NK-92 (cell line): ENCODE results near the gene CBY1.
A peak's percentile ranks its signal among the peaks of the same experiment; 100 is the strongest.

Source experiments
- DNase-seq: peaks from one replicate; lab custom pipeline; 2025; ENCODE audit not compliant: unreplicated experiment; lab: John Stamatoyannopoulos, UW

CBY1 gene

DNA sequence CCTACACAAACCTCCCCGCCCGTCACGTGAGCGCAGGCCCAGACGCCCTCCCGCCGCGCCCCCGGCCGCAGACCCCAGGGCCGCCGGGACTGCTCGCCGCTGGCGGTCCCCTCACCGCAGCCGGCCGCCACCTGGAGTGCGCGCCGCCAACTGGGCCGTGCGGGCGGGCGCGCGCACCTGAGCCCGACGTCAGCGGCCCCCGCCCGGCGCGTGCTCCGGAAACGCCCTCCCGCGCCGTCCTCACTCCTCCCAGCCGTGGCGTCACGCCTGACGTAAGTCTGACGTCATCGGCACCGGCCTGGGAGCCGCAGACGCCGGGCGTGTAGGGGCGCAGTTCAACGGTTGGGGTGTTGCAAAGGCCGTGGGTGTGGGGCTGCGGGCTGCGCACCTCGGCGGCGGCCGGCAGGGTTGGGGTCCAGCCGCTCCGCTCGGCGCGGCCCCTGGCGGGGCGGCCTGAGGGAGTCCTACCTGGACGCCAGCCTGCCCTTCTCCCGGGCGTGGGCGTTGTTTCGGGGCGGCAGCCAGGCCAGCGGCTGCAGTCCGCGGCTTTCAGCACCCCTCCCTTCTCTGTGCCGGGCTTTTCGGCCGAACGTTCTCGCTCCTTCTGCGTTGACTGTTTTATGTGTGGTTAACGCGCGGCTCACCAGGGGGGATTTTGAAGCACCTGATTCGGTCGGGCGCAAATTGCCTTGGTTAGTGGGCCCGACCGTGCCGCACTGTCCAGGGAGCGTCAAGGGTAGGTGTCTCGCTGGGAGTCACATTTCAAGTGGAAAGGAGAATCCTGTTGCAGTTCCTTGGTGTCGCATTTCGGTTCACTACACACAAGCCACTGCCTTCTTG lies 44.6 kb downstream of the CBY1 start, which contains the start of gene JOSD1:
JOSD1 (minus strand) TSS at position 155 of the 840 bp plus-strand sequence. CDS start 956 bp downstream, outside the sequence.
- peak; percentile 76 for DNase-seq

DNA sequence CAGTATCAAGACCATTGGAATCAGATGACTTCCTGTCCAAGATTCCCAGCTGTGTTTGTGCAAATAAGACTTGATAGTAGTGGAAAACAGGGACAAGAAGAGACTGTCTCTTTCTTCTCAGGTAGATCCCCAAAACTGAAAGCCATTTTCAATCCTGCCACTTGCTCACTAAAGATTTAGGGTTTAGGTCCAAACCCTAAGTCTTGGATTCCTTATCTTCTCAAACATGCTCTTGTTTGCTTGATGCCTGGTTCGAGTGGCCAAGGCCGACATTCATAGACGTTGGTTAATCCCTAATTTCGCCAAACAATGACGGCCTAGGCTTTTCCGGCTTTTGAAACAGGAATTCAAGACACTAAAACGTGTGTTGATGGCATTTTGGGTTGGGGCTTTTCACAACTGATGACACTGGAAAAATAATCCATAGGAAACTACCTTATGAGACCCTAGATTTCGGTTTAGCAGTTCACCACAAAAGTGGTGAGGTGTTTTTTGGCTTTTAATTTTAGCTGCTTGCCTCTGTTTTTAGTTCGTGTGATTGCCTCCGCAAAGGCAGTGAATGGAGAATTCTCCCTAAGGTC lies 48.3 kb downstream of the CBY1 start:
- DNase-seq, result no peak

DNA sequence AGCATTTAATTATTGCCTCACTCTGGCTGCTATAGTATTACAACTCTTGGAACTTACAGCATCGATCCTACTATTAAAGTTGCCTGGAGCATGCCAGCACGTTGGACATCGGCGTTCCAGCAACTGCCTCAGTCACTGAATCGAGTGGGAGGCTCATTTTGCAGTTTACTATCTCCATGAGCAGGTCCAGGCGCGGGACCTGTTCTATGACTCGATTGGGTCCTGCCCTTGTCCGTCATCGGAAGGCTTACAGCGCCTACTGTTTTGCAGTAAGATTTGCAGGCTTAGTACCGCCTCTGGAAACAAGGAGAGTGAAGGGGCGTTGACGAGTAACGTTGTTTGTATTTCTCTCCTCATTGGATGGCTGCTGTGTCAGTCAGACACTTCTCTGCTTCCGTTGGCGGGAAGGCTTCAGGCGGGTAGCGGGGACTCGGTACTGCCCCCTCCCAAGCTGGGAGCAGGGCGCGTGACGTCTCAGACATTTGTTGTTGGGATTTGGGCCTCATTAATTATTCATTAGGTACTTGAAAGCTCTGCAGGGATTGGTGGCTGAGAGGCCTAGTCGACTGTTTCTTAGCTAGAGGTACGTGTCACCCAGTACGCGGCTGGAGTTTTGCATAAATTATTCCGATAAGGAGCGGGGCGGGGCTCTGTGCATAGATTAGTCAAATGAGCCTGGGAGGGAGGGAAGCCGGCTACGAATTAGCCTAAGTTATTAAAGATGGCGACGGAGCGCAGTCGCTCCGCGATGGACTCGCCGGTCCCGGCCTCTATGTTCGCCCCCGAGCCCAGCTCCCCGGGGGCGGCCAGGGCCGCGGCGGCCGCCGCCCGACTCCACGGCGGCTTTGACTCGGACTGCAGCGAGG lies 49.0 kb downstream of the CBY1 start, which contains the start of gene GTPBP1:
GTPBP1 (plus strand) TSS at position 710 of the 866 bp plus-strand sequence; CDS start at position 722, 12 bp downstream.
- DNase-seq, result peak; percentile 89

DNA sequence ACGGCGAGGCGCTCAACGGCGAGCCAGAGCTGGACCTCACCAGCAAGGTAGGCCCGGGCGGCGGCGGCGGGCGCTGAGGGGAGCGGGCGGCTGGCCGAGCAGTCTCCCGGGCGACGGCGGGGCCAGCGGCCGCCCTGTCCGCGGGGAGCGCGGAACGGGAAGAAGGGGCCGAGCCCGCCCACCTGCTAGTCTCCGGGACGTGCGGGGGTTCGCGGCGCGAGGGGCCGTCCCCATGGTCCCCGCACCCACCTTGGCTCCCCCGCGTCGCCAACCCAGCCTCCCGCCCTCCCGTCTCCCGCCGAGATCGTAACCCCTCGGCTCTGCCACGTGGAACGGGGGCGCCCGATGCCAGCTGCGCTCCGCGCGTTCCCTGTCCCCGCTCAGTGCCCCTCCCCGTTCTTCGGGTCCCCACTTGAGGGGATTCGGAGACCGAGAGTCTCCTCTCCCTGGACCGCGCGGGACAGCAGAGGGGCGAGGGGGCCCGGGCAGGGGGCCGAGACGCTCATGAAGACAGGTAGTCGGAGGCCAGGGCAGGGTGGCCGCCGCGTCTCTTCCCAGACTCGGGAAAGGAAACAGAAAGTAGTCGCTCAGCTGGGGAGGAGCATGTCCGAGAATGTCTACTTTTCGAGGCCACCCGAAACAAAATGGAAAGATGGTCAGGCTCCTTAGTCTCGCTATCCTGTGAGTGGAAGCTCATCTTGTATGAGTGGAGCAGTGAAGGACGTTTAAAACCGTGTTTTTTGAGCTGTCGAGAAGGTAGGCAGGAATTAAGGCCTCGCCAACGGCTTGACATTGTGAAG lies 49.9 kb downstream of the CBY1 start:
- no peak for DNase-seq

DNA sequence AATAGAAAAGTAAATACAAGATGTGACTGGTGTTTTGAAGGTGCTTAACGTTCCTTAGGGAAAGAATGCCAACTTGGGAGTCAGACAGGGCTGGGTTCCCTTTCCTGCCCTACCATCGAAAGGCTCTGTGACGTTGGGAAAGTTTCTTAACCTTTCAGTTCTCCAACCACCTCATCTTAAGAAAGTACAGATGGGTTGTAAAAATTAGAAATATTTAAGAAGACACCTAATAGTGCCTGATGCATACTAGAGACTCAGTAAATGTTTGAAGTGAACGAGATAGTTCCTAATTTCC lies 50.4 kb downstream of the CBY1 start:
- no peak for DNase-seq

DNA sequence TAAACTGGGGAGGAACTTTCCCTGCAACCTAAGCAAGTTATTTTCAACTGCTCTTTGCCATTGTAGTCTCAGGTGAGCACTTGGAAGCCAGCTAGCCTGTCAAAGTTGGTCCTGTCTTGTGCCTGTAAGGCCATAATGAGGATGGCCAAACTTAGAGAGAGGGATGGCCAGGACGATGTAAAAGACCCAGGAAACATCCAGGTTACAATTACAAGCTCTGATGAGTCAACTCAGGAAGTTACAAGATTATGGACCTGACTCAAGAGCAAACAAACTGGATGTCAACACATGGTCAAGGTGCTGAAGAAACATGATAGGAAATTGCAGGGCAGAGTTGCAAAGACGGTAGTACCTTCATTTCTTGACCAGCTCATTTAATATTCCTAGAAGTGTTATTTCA lies 50.9 kb downstream of the CBY1 start:
- DNase-seq, result no peak

DNA sequence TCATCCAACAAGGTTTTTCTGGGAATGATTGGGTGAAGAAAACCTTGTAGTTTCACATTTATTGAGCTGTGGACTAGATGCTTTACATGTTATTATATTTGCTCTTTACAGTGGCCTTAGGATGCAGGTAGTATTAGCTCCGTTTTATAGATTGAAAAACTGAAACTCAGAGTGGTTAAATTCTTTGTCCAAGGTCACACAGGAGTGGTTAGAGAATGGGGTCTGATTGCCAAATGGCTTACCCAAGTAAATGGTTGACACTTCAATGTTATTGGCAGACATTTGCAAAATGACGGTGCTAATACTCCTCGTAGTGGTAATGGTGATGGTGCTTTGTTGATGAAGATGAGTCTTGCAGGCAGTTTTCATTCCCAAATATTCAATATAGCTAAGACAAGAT lies 51.5 kb downstream of the CBY1 start:
- no peak for DNase-seq

DNA sequence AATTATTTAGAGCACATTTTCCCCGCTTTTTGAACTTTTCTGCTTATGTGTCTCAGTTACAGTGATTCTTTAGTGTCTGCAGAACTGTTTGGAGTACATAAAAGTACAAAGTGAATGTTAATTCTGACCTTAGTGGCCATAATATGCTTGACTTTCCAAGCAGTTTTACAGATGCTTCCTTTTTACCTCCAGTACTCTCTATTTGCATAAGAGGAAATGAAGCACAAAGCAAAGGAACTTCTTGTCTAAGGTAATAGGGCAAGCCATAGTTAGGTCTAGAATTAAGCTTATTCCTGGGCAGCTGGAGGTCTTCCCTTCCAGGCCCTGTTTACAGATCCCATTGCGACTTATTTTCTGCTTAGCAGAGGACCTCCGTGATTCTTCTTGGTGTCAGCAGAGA lies 52.9 kb downstream of the CBY1 start:
- no peak for DNase-seq

DNA sequence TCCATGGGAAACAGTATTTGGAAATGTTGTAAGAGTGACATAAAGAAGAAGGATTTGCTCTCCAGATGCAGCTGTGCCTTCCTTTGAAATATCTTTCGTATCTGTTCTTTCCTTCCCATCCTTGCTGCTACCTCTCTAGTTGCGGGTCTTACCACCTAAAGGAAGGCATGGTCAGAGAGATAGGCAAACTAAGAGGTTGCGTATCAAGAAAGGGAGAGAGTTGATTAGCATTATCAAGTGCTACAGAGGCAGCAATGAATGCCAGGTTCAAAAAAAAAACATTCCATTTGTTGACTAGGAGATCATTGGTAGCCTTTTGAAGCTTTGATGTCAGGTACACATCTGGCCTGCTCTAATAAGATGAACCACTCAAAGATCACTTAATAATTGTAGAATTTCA lies 53.9 kb downstream of the CBY1 start:
- no peak for DNase-seq

DNA sequence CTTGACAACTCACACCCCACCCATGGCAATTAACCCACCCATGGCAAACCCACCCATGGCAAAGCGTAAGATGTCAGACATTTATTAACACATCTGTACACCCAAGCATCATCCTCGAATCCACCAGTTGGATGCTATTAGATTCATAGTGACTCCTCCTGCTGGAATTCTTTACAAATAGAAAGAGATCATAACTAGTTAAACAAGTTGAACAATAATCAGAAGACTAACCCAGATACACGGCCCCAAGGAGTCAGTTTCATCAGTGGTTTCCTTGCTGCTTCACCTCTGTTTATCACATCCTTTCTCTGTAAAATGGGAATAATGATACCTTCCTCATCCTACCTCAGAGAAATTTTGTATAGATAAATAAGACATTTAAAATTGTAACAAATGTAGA lies 54.4 kb downstream of the CBY1 start:
- DNase-seq, result no peak

DNA sequence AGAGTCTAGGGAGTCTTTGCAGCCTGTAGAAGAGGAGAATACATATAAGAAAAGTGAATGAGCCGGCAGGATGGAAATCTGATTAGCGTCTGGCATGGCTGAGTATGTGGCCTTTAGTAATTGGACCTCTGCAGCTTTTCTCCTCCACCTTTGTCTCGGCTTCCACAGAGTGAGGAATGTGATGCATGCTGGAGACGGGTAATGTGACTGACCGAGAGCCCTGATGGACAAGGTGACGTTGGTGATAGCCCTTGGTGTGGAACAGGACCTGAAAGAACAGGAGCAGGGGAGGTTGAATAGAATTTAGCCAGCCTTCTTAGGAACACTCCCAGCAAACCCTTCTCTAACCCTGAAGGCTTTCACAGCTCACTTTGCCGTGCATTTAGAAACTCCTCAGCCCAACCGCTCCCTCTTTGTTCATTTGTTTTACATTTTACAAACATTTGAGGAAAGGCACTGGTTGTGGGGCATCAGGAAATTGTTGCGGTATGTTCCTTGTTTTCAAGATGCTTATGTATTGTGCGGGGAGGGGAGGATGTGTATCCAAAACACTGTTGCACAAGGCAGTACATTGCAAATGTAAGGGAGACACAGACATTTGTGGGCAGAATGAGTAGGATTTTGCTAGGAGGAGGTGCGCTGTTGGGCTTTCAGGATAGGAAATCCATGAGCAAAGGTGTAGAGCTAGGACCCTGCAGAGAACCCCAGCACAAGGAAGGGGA lies 56.2 kb downstream of the CBY1 start:
- no peak for DNase-seq

DNA sequence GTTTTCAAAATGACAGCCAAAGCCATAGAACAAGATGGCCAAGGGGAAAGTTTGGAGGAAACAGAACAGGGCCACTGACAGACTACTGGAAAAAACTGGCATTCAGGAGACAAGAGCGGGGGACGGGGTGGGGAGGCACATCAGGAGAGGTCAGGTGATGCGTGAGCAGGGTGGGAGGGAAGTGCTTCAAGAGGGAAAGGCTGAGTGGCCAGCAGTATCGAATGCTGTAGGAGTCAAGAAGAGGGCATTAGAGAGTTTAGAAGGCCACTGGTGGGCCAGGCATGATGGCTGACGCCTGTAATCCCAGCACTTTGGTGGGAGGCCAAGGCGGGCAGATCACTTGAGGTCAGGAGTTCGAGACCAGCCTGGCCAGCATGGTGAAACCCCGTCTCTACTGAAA lies 57.5 kb downstream of the CBY1 start:
- no peak for DNase-seq

DNA sequence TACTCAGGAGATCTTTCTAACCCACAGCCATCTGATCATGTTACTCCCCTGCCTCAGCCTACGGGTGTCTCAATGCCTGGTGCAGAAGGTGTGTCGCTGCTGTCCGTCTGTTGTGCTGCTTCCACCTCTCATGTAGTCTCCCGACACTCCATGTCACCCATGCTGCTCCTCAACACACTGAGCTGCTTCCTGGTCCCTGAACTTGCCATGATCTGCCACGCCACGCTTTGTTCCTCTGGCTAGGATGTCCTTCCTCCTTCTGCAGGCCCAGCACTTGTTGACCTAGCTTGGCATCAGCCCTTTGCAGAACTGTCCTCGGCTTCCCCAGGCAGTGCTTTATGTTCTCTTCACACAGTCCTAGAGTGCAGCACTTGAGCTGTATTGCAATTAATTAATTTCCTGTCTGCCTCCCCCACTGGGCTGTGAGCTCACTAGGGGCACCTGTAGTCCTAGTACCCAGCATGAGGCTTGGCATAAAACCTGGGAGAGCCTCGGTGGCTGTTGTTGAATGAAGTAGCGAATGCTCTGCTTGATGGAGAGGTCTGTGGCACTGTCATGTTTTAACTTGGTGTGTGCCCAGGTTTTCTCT lies 58.8 kb downstream of the CBY1 start:
- no peak for DNase-seq

DNA sequence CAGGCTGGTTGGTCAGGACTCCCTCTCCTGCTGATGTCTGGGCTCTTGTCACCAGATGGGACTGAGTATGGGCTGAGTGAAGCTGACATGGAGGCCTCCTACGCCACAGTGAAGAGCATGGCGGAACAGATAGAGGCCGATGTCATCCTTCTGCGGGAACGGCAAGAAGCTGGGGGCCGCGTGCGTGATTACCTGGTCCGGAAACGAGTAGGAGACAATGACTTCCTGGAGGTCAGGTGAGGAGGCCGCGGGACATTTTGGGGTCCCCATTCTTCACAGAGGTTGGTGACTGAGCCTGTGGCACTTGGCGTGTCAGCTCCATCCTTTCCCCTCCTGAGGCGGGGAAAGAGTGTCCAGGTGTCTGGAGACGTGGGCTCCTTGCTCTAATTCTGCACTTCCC lies 59.4 kb downstream of the CBY1 start:
- no peak for DNase-seq

DNA sequence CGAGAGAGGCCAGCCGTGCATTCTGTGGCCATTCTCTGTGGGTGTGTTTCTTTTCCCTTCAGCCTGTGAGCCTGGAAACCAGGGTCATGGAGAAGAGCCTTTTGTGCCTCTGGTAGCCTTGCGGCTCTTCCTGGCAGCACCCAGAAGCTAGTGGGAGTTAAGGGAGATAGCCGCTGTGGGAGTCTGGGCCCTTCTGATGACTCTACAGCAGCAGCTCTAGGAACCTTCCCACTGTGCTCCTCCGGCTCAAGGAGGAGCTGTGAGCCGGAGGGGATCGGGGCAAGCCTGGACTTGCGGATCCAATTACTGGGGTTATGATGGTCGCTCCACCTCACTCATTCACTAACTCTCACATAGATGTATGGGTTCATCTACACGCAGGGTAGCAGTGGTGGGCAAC lies 59.8 kb downstream of the CBY1 start:
- no peak for DNase-seq

DNA sequence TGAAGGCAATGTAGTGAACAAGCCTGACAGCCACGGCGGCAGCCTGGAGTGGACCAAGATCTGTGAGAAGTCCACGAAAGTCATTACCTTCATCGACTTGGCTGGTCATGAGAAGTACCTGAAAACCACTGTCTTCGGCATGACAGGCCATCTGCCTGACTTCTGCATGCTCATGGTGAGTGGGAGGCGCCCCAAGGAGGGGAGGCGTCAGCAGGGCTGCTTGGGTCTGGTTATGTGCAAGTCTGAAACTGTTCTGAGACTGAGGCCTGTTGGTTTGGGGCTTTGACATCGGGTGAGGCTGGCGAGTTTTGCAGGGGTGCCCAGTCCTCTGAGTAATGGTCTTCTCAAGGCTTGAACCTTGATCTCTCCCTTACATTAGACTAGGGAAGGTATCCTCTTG lies 60.4 kb downstream of the CBY1 start:
- no peak for DNase-seq

DNA sequence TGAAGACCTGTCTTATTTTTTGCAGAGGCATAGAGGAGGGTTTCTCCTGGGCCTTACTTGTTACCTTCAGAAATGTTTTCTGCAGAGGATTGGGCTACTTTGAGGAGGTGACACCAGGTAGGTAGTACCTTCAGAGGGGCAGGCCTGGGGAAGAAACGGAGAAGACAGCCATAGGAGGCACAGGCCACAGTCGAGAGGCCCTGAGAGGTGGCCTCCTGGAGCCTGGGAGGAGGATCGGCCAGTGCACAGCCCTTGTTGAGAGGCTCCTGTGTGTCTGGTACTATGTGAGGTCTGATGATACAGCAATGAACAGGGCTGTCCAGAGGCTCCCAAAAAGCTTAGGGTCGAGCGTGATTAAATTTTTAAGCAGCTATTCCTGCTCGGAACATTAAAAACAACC lies 60.8 kb downstream of the CBY1 start:
- no peak for DNase-seq

DNA sequence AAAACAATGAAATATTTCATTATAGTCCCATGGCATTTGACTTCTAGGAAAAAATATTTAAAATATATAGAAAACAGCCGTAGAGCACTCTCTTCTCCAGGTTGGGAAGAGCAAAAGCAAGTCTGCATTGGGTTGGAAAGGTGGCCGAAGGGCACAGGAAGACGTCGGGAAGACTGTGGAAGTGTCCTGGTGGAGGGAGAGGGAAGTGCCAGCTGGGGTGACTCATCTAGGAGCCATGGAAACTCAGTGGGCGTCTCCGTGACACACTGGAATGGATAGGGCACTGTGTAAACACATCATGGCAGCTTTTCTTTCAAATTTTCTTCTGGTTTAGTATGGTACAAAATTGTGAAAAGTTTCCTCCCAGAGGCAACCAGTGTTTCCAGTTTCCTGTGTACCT lies 62.0 kb downstream of the CBY1 start:
- DNase-seq, result no peak

DNA sequence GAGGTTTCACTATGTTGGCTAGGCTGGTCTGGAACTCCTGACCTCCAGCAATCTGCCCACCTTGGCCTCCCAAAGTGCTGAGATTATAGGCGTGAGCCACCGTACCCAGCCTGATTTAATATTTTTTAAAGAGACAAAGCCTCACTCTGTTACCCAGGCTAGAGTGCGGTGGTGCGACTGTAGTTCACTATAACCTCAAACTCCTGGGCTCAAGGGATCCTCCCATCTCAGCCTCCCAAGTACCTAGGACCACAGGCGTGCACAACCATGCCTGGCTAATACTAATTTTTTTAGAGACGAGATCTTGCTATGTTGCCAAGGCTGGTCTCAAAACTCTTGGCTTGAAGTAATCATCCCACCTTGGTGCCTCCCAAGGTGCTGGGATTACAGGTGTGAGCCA lies 62.8 kb downstream of the CBY1 start:
- no peak for DNase-seq

DNA sequence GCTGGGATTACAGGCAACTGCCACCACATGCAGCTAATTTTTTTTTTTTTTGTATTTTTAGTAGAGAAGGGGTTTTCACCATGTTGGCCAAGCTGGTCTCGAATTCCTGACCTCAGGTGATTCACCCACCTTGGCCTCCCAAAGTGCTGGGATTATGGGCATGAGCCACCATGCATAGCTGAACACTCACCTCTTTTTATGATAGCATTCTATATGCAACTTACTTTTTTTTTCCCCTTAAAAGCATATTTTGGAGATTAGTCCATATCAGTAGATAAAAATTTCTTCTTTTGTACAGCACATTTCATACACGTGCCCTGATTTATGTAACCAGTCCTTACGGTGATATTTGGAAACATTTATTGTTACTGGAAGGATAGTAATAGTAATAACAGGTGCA lies 63.9 kb downstream of the CBY1 start:
- DNase-seq, result no peak
